GM19193 (cell line): Measurements from ENCODE around the gene POPDC3.

Experiments
- POLR2A ChIP-seq: IDR thresholded peaks from 4 replicates; pipeline ENCODE4 v1.6.1; 2011; ENCODE audit not compliant: insufficient read depth, insufficient read length; ENCODE audit errors: extremely low read depth

The POPDC3 gene

DNA sequence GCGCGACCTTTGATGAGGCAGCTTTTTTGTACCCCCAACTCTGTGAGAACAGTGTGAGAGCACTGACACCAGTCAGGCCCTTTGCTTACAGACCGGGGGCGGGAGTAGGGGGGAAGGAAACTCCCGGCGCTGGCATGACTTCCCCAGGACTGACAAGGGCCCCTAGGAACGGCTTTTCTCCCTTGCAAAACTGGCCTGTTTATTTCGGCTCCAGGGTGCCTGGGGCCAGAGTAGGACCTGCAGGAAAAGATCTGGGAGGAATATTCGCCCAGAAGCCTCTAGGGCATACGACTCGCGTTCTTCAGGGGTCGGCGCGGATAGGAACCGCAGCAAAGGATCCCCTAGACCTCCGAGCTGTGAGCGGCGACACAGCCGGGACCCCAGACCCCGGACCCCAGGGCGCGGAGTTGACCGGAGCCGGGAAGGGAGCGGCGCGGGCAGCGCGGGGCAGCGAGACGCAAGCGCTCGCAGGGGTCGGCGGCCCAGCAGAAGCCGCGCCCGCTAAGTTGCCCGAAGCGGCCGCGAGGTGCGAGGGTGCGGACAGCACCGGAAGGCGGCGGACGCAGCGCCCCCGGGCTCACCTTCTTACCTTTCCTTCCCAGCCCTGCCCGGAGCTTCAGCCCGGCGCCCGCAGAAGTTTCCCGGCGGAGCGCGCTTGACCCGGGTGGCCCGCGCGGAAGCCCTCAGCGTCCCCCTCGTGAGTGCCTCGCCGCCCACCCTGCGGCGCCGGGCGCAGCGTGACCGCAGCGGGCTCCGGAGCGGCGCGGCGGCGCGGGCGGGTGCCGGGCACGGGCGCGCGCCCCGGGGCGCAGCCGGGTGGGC, at the start of gene POPDC3:
Gene POPDC3, minus strand, starts transcription at position 771 of the 822 bp plus-strand sequence. CDS start 18,105 bp downstream, outside the sequence.
- TF ChIP-seq POLR2A, result no peak

DNA sequence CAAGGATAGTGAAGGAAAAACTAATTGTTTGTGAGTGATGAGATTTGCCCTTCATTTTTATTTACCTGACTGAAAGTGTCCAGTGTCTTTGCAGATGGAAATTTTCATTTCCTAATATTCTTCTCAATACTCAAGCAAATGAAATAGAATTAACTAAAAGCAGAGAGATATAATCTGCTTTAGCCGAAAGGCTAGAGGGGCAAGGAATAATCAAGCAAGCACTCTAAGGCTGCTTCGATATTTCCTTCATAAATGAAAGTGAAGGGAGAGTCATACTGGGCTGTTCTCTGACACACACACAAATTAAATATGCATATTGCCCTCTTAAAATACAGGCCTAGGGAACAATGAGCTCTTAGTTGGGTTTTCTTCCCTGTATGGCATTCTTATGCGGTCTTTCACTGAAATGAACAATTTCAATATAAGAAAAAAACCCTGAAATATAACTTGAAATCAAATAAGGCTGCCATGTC, 47.5 kb upstream of the POPDC3 start:
- TF ChIP-seq POLR2A, result no peak

DNA sequence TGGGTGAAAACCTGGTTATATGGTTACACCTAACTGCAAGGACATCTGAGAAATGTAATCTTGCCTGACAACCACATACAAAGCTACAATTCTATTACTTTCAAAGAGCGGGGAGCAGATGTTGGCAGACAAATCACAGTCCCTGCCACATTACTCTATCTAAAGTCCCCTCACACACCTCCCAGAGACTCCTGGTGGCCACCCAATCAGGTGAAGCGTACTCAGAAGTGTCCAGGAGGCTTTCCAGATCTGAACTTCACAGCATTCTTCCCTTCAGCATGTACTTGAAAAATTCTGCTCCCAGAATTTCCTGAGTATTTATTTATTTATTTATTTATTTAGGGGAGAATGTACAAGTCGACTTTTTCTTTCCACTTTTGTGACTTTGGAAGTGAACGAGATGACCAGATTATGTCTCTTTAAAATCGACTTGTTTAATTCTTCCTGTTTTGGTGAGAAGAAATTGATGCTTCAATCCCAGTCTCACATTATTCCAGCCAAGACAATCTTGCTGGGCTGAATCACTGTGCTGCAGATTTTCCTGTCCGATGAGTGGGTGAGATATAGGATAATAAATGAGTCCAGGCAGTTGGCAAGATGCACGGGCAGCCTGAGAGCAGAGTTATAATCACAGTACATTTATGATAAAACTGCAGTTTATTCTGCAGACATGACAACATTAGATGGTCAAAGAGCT, 46.9 kb upstream of the POPDC3 start:
- TF ChIP-seq POLR2A, result no peak

DNA sequence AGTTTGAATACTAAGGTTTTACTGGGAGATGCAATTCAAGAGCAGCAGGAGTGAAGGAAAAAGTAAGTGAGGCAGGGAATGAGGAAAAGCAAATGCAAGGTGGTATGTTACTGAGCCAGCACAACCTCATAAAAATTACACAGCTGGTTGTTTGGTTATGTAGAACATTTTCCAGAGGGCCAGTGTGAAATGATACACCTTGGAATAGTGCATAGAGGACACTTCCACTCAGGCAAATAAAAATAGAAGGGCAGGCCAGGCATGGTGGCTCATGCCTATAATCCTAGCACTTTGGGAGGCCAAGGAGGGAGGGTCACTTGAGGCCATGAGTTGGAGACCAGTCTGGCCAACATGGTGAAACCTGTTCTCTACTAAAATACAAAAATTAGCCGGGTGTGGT, 43.4 kb upstream of the POPDC3 start:
- no peak for TF ChIP-seq POLR2A

DNA sequence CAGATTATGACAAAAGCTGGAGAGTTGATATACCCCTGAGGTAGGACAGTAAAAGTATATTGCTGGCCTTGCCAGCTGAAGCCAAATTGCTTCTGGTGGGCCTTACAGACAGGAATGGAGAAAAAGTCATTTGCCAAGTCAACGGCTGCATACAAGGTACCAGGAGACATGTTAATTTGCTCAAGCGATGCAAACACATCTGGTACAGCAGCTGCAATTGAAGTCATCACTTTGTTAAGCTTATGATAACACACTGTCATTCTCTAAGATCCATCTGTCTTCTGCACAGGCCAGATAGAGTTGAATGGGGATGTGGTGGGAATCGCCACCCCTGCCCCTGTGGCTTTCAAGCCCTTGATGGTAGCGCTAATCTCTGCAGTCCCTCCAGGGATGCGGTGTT, 40.4 kb upstream of the POPDC3 start:
- TF ChIP-seq POLR2A, result no peak

GRCh38 chr6:105215506-105215905, 35.7 kb upstream of the POPDC3 start:
- TF ChIP-seq POLR2A, result no peak

- TF ChIP-seq POLR2A, result no peak
Observed at GRCh38 chr6:105214668-105215067, 34.9 kb upstream of the POPDC3 start.

DNA sequence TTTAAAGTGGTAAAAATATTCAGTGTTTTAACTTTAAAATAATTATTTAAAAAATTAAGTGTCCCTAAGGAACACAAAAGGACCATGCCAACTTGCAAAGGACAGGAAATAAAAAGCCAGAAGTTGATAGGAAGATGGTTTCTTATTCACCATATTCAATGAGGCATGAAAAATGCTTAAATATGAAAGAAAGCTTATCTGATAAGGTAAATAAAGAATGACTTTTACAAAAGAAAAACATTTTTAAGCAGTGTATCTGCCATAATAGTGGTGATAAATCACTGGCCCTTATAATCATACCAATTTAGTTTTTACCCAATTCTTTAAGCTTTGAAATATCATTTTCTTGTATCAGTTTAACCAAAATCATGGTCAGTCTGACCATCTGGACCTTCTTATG, 33.5 kb upstream of the POPDC3 start:
- TF ChIP-seq POLR2A, result no peak

- no peak for TF ChIP-seq POLR2A
Observed at GRCh38 chr6:105212587-105212986, 32.8 kb upstream of the POPDC3 start.

DNA sequence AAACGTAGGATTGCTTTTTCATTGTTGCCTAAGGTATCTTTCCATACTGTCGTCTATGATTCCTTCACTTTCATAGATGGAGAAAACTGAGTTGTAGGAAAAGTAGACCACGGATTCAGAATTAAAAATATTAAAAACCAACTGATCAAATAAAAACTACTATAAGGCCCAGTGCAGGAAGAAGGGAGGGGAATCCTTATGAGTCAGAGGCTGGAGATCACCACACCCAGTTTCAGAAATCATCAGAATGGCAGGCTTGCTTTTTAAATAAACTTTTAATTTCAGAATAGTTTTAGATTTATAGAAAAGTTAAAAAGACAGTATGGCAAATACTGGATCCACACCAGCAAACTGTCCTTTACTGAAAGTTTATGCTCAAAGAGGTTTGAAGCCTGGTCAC, 32.0 kb upstream of the POPDC3 start:
- no peak for TF ChIP-seq POLR2A

GRCh38 chr6:105210932-105211531, 31.2 kb upstream of the POPDC3 start:
- no peak for TF ChIP-seq POLR2A

DNA sequence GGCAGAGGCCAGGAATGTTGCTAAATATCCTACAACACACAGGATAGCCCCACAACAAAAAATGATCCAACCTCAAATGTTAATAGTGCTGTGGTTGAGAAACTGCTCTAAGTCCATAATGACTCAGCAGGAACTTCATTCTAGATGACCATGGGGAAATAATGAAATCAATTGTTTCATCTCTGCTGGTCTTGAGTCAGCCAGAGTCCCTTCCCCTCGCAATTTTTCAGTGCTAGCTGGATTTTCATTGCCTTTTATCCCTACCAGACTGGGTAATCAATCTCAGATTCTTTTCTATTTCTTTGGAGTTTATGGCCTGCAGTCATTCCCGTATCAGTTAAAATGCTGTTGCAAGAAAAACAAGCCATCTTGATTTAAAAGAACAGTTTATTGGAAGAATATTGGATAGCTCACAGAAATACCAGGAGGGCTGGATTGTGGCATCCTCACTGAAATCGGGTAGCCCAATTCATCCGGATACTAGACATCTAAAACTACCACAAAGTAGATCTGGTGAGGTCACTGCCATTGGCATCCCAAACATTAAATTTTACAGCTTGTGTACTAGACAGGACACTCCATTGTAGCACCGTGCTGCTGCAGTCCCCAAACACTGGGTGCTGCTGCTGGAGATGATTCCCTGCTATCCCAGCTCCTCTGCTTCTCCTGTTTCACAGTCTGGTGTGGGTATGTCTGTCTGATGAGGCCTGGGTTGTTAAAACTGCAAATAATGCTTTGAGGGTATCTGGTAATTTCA, 30.3 kb upstream of the POPDC3 start:
- TF ChIP-seq POLR2A, result no peak

DNA sequence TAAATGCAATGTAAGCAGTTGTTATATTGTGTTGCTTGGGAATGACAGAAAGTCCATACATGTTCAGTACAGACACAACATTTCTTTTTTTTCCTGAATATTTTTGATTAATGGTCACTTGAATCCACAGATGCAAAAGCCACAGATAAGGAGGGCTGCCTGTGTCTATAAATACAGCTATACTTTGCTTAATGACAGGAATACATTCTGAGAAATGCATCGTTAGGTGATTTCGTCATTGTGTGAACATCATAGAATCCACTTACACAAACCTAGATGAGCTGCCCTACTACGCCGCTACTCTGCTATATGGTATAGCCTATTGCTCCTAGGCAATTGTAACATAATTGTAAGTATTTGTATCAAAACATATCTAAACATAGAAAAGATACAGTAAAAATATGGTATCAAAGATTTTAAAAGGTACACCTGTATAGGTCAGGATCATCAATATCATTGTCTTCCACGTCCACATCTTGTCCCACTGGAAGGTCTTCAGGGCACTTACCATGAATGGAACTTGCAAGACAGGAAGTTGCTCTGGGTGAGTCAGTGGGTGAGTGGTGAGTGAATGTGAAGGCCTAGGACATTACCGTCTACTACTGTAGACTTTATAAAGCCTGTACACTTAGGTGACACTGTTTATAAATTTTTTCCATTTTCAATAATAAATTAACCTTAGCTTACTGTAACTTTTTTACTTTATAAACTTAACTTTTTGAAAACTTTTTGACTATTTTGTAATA, 27.9 kb upstream of the POPDC3 start:
- no peak for TF ChIP-seq POLR2A

DNA sequence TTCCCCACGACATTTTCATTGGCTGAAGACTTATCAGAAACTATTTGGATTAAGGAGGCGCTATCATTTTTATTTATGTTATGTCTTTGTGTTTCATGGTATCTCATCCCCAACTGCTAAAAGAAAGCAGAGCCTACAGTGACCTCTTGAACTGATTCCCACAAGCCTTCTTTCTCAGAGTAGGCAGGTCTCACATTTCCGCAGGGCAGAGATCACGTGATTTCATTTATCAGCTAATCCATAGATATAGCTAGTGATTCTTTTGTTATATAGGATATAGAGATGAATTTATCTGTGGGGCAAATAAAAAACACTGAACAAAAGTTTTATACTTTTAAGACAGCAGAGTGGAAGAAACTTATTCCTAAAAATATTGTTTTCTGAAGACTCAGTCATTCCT, 25.0 kb upstream of the POPDC3 start:
- no peak for TF ChIP-seq POLR2A

DNA sequence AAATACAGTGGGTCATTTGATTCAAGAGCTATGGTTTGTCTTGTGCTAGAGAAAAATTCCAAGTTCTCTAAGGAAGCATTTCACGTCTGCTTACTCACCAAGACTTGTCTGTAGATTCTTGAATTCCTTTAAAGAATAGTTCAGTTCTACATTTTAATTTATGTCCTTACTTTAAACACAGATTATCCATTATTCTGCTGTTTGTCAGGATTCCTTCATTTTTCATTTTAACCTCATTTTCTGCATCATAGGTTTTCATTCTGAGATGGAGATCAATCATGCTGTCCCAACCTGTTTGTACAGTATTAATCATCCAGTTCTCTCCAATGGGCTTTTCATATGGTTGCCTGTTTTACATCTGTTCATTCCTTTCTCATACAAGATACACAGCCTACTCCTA, 24.5 kb upstream of the POPDC3 start:
- no peak for TF ChIP-seq POLR2A

DNA sequence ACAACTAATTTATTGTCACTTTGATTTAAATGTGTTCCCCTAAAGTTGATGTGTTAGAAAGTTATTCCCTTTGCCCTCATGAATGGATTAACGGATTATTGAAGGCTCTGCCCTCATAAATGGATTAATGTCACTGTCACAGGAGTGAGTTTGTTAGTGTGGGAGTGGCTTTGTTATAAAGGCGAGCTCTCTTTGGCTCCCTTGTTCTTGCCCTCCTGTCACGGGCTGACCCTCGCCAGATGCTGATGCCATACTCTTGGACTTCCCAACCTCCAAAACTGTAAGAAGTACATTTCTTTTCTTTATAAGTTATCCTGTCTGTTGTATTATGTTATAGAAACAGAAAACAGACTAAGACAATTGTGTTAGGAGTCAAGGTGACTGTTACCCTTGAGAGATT, 22.7 kb upstream of the POPDC3 start:
- no peak for TF ChIP-seq POLR2A
